Measurements from ENCODE around the gene CSMD2. TPM values are rescaled to one million over a fixed set of nuclear protein-coding genes. Genes with fewer than 3 reads are reported as not detected.

Gene CSMD2
- total RNA-seq, 1 donor from 2014 or later: 2.6 TPM

GRCh38 chr1:33497410-33497809 is 667.6 kb downstream of the CSMD2 start:
- no peaks in the 10 kb centered on the region for H3K27me3 Mint-ChIP-seq (ENCODE audit: insufficient read depth, low read depth)
- Histone ChIP-seq H2AFZ (replicated peaks) (no peak overlapping the region), H3K9me3 (ENCODE audit: low read depth) (peaks cover 21% of the 10 kb centered on the region), H3K27ac (no peak overlapping the region), H3K4me1 (no peaks in the 10 kb centered on the region), H3K9ac (no peak overlapping the region), H3K4me3 (no peak overlapping the region), H3K36me3 (peaks cover 25% of the 10 kb centered on the region), H3K79me2 (ENCODE audit: low read depth) (no peaks in the 10 kb centered on the region), H4K20me1 (ENCODE audit: low read depth) (no peaks in the 10 kb centered on the region), H3K4me2 (no peak overlapping the region), H3F3A (ENCODE audit: low read depth) (no peaks in the 10 kb centered on the region), H3K27me3 (no peaks in the 10 kb centered on the region)
- H3K9me3 Mint-ChIP-seq: peaks cover 47% of the 10 kb centered on the region
- no peak overlapping the region for H3K27ac Mint-ChIP-seq
- TF ChIP-seq CTCF (IDR thresholded peaks at IDR 0.05) (no peak), EZH2phosphoT487 (IDR thresholded peaks at IDR 0.05) (no peak), EZH2 (IDR thresholded peaks at IDR 0.05) (no peak)
- no peaks in the 10 kb centered on the region for H3K4me1 Mint-ChIP-seq
- DNase-seq (ENCODE audit: low spot score): no peak
- no peak overlapping the region for H3K4me3 Mint-ChIP-seq
- H3K36me3 Mint-ChIP-seq: peaks cover 63% of the 10 kb centered on the region

- Histone ChIP-seq H3K27me3 (no peaks in the 10 kb centered on the region), H3K4me2 (no peak overlapping the region), H3K27ac (no peak overlapping the region), H3K9me3 (ENCODE audit: low read depth) (peaks cover 21% of the 10 kb centered on the region), H3K4me1 (no peaks in the 10 kb centered on the region), H3F3A (ENCODE audit: low read depth) (no peaks in the 10 kb centered on the region), H3K79me2 (ENCODE audit: low read depth) (no peaks in the 10 kb centered on the region), H3K4me3 (no peak overlapping the region), H2AFZ (replicated peaks) (no peak overlapping the region), H3K9ac (no peak overlapping the region), H3K36me3 (peaks cover 25% of the 10 kb centered on the region), H4K20me1 (ENCODE audit: low read depth) (no peaks in the 10 kb centered on the region)
- no peak overlapping the region for H3K27ac Mint-ChIP-seq
- TF ChIP-seq EZH2 (IDR thresholded peaks at IDR 0.05) (no peak), CTCF (IDR thresholded peaks at IDR 0.05) (no peak), EZH2phosphoT487 (IDR thresholded peaks at IDR 0.05) (no peak)
- H3K4me1 Mint-ChIP-seq: no peaks in the 10 kb centered on the region
- H3K27me3 Mint-ChIP-seq (ENCODE audit: insufficient read depth, low read depth): no peaks in the 10 kb centered on the region
- H3K36me3 Mint-ChIP-seq: peaks cover 82% of the 10 kb centered on the region
- no peak overlapping the region for H3K4me3 Mint-ChIP-seq
- DNase-seq (ENCODE audit: low spot score): no peak
- H3K9me3 Mint-ChIP-seq: peaks cover 51% of the 10 kb centered on the region
Observed at GRCh38 chr1:33494929-33495328, 670.1 kb downstream of the CSMD2 start.

GRCh38 chr1:33488624-33489023 is 676.4 kb downstream of the CSMD2 start:
- H3K4me1 ChIP-seq: no peaks in the 10 kb centered on the region
- Mint-ChIP-seq H3K4me1 (no peaks in the 10 kb centered on the region), H3K27ac (no peak overlapping the region), H3K27me3 (ENCODE audit: insufficient read depth, low read depth) (no peaks in the 10 kb centered on the region), H3K36me3 (peaks cover 76% of the 10 kb centered on the region), H3K4me3 (no peak overlapping the region), H3K9me3 (peaks cover 32% of the 10 kb centered on the region)
- no peaks in the 10 kb centered on the region for H3K79me2 ChIP-seq (ENCODE audit: low read depth)
- no peaks in the 10 kb centered on the region for H3K27me3 ChIP-seq
- no peak overlapping the region for H3K27ac ChIP-seq
- DNase-seq (ENCODE audit: low spot score): no peak
- H2AFZ ChIP-seq (replicated peaks): no peak overlapping the region
- no peak overlapping the region for H3K9ac ChIP-seq
- peaks cover 4% of the 10 kb centered on the region for H3K9me3 ChIP-seq (ENCODE audit: low read depth)
- H3K4me2 ChIP-seq: no peak overlapping the region
- no peaks in the 10 kb centered on the region for H3F3A ChIP-seq (ENCODE audit: low read depth)
- no peak overlapping the region for H3K4me3 ChIP-seq
- peaks cover 9% of the 10 kb centered on the region for H3K36me3 ChIP-seq
- TF ChIP-seq EZH2phosphoT487 (IDR thresholded peaks at IDR 0.05): no peak
- TF ChIP-seq EZH2 (IDR thresholded peaks at IDR 0.05): no peak
- TF ChIP-seq CTCF (IDR thresholded peaks at IDR 0.05): no peak
- H4K20me1 ChIP-seq (ENCODE audit: low read depth): no peaks in the 10 kb centered on the region

All from neural progenitor cell (in vitro differentiated cells).